Uterus (tissue), 2 donors: ENCODE data around the gene CNTNAP5.

Experiments used
- CTCF ChIP-seq, 4 experiments: fragments of 200-600 bp in 2 of 4; fragments of 450-650 bp in 2 of 4; sonication (generic) in 2 of 4; IDR thresholded peaks; one replicate each; pipeline ENCODE4 v1.5.1; 2016 to 2019; ENCODE audit warnings: antibody characterized with exemption in 4 of 4, mild to moderate bottlenecking in 2 of 4, moderate library complexity in 1 of 4
- POLR2A ChIP-seq, 2 donors: fragments of 450-650 bp; IDR thresholded peaks; one replicate each; pipeline ENCODE4 v1.6.1; 2016; ENCODE audit warnings: antibody characterized with exemption in 2 of 2, mild to moderate bottlenecking in 1 of 2, moderate library complexity in 1 of 2

DNA sequence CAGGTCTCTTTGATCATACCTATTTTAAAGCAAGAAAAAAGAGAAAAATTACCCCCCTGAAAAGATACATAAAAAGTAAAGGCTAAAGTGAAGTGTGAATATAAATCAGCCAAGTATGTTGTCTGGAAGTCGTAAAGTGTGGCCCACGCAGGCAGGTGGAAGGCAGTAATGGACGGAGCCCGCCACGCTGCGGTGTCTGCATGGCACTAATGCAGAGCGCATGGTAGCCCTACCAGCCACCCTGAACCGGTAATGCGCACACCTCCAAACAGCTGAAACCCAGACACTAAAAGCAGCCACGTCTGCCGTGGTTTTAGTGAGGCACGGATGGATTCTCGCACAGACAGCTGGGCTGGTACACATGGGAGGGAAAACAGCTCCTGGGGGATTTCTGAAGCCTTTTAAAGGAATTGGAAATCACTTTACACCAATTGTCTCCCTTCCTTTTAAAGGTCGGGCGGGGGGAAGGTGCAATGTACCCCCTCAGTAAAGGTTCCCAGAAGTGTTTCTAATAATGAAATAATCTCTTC is 615.2 kb downstream of the CNTNAP5 start:
- TF ChIP-seq CTCF (IDR thresholded peaks at IDR 0.05) (no peak), POLR2A (IDR thresholded peaks at IDR 0.05) (no peak)
